ENCODE data around the gene PRUNE2. TPM values are rescaled to one million over a fixed set of nuclear protein-coding genes. Genes with fewer than 3 reads are reported as not detected.

PRUNE2 gene
- total RNA-seq, 1 experiment from 2014 or later: 3.5 TPM

GRCh38 chr9:76573905-76574760 lies 331.8 kb downstream of the PRUNE2 start:
- no peaks in the 10 kb centered on the region for H3K36me3 ChIP-seq (ENCODE audit: control insufficient read depth, insufficient read depth, low read length)
- H3K27ac Mint-ChIP-seq (ENCODE audit: unreplicated experiment): no peak overlapping the region
- H3K9me3 Mint-ChIP-seq (ENCODE audit: unreplicated experiment): no peaks in the 10 kb centered on the region
- POLR2A ChIA-PET: no interaction called here
- no peak for DNase-seq
- no TSS peak for BruUV-seq (replicated peaks)
- no peak for TF ChIP-seq CTCF (IDR thresholded peaks at IDR 0.05; ENCODE audit: insufficient read depth in 1 of 2, low read depth in 1 of 2, low read length in 1 of 2, severe bottlenecking in 1 of 2, unreplicated experiment in 1 of 2)
- no peaks in the 10 kb centered on the region for H3K27me3 Mint-ChIP-seq (ENCODE audit: insufficient read depth, unreplicated experiment)
- H3K4me3 ChIP-seq (ENCODE audit: low read depth, low read length): no peak overlapping the region
- H3K9me3 ChIP-seq: no peaks in the 10 kb centered on the region
- intact Hi-C loops (cut with micrococcal nuclease; ENCODE audit: unreplicated experiment): no loop called here
- H3K36me3 Mint-ChIP-seq (ENCODE audit: insufficient read depth, unreplicated experiment): no peaks in the 10 kb centered on the region
- H3K4me1 ChIP-seq: no peaks in the 10 kb centered on the region
- CTCF ChIA-PET: no interaction called here
- no peak overlapping the region for H3K4me3 Mint-ChIP-seq (ENCODE audit: unreplicated experiment)
- H3K4me1 Mint-ChIP-seq (ENCODE audit: low read depth, unreplicated experiment): peaks cover 6% of the 10 kb centered on the region
- H3K27me3 ChIP-seq (replicated peaks; ENCODE audit: control insufficient read depth, insufficient read depth, low read length): no peaks in the 10 kb centered on the region

GRCh38 chr9:76573408-76573807 lies 332.5 kb downstream of the PRUNE2 start:
- POLR2A ChIA-PET: no interaction called here
- no peak for DNase-seq
- Histone ChIP-seq H3K36me3 (ENCODE audit: control insufficient read depth, insufficient read depth, low read length) (no peaks in the 10 kb centered on the region), H3K27me3 (replicated peaks; ENCODE audit: control insufficient read depth, insufficient read depth, low read length) (no peaks in the 10 kb centered on the region), H3K4me1 (no peaks in the 10 kb centered on the region), H3K4me3 (ENCODE audit: low read depth, low read length) (no peak overlapping the region), H3K9me3 (no peaks in the 10 kb centered on the region)
- Mint-ChIP-seq H3K4me3 (ENCODE audit: unreplicated experiment) (no peak overlapping the region), H3K27me3 (ENCODE audit: insufficient read depth, unreplicated experiment) (no peaks in the 10 kb centered on the region), H3K27ac (ENCODE audit: unreplicated experiment) (no peak overlapping the region), H3K4me1 (ENCODE audit: low read depth, unreplicated experiment) (peaks cover 6% of the 10 kb centered on the region), H3K36me3 (ENCODE audit: insufficient read depth, unreplicated experiment) (no peaks in the 10 kb centered on the region), H3K9me3 (ENCODE audit: unreplicated experiment) (no peaks in the 10 kb centered on the region)
- CTCF ChIA-PET: no interaction called here
- no TSS peak for BruUV-seq (replicated peaks)
- intact Hi-C loops (cut with micrococcal nuclease; ENCODE audit: unreplicated experiment): no loop called here
- TF ChIP-seq CTCF (IDR thresholded peaks at IDR 0.05; ENCODE audit: insufficient read depth in 1 of 2, low read depth in 1 of 2, low read length in 1 of 2, severe bottlenecking in 1 of 2, unreplicated experiment in 1 of 2): no peak

DNA sequence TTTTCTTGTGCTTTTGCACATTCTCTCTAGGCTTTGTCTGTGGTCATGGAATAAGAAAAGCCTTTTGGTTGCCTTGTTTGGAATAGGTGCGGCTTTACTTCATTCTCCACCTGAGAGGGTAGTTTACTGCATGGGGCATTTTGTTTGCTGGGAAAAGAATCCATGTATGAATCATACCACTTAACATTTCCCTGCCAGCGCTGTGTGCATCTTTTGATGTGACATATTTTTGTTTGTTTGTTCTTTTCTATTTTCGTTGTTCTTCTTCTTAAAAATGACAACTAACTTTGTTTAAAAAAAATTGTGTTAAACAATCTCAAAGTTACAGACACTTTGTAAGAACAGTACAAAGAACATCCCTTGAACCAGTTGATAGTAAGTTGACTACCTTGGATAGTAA lies 333.8 kb downstream of the PRUNE2 start:
- ChIA-PET POLR2A (no interaction called here), CTCF (no interaction called here)
- no peaks in the 10 kb centered on the region for H3K27me3 Mint-ChIP-seq (ENCODE audit: insufficient read depth, unreplicated experiment)
- no peak overlapping the region for H3K4me3 Mint-ChIP-seq (ENCODE audit: unreplicated experiment)
- Histone ChIP-seq H3K9me3 (no peaks in the 10 kb centered on the region), H3K36me3 (ENCODE audit: control insufficient read depth, insufficient read depth, low read length) (no peaks in the 10 kb centered on the region), H3K4me1 (no peaks in the 10 kb centered on the region), H3K27me3 (replicated peaks; ENCODE audit: control insufficient read depth, insufficient read depth, low read length) (no peaks in the 10 kb centered on the region), H3K4me3 (ENCODE audit: low read depth, low read length) (no peak overlapping the region)
- peaks cover 6% of the 10 kb centered on the region for H3K4me1 Mint-ChIP-seq (ENCODE audit: low read depth, unreplicated experiment)
- no peak overlapping the region for H3K27ac Mint-ChIP-seq (ENCODE audit: unreplicated experiment)
- BruUV-seq (replicated peaks): no TSS peak
- intact Hi-C loops (cut with micrococcal nuclease; ENCODE audit: unreplicated experiment): no loop called here
- no peaks in the 10 kb centered on the region for H3K9me3 Mint-ChIP-seq (ENCODE audit: unreplicated experiment)
- no peaks in the 10 kb centered on the region for H3K36me3 Mint-ChIP-seq (ENCODE audit: insufficient read depth, unreplicated experiment)
- DNase-seq: no peak
- TF ChIP-seq CTCF (IDR thresholded peaks at IDR 0.05; ENCODE audit: insufficient read depth in 1 of 2, low read depth in 1 of 2, low read length in 1 of 2, severe bottlenecking in 1 of 2, unreplicated experiment in 1 of 2): no peak

Data from Caco-2 (cell line).